WERI-Rb-1 (cell line): Measurements from ENCODE around the gene MST1.
A peak's percentile ranks its signal among the peaks of the same experiment; 100 is the strongest.

ENCODE experiments used
- DNase-seq: peaks from one replicate; pipeline ENCODE4 v3.0.0-alpha.2; 2020
- H3K27ac ChIP-seq: fragments of 250-450 bp; sonication (Bioruptor Pico); 2 replicates; pipeline ENCODE4 v1.5.1; 2020; ENCODE audit warnings: mild to moderate bottlenecking, moderate library complexity
- H3K27me3 ChIP-seq: fragments of 250-450 bp; sonication (Bioruptor Pico); 2 replicates; pipeline ENCODE4 v1.5.1; 2021; ENCODE audit warnings: mild to moderate bottlenecking, low read depth, moderate library complexity; ENCODE audit not compliant: insufficient read depth, severe bottlenecking
- H3K36me3 ChIP-seq: fragments of 250-450 bp; sonication (Bioruptor Pico); 2 replicates; pipeline ENCODE4 v1.5.1; 2020; ENCODE audit warnings: mild to moderate bottlenecking, moderate library complexity
- H3K4me3 ChIP-seq: 2 replicates; pipeline ENCODE4 v1.5.1; 2011; ENCODE audit warnings: low read depth, mild to moderate bottlenecking, control low read depth, low read length
- H3K9me3 ChIP-seq: fragments of 250-450 bp; sonication (Bioruptor Pico); 2 replicates; pipeline ENCODE4 v1.5.1; 2021; ENCODE audit warnings: mild to moderate bottlenecking, moderate library complexity; ENCODE audit not compliant: severe bottlenecking
- CTCF ChIP-seq: IDR thresholded peaks from 2 replicates; pipeline ENCODE4 v1.5.1; 2011; ENCODE audit warnings: low read depth, mild to moderate bottlenecking, control low read depth, inconsistent platforms, low read length

Gene MST1

DNA sequence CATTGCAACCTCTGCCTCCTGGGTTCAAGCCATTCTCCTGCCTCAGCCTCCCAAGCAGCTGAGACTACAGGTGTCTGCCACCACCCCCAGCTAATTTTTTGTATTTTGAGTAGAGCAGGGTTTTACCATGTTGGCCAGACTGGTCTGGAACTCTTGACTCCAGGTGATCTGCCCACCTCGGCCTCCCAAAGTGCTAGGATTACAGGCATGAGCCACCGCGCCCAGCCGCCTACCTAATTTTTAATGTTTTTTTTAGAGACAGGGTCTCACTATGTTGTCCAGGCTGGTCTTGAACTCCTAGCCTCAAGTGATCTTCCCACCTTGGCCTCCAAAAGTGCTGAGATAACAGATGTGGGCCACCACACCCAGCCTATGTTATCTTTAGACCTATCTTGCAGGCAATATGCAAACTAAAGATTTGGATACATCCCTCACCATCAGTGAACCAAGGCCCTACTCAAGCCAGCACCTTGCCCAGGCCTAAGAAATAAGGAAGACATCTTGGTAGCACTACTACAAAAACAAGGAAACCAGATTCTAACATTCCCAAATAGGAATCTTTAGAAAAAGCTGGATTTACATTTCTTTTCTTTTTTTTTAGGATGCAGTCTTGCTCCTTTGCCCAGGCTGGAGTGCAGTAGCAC, 40.8 kb upstream of the MST1 start:
- H3K36me3 ChIP-seq, result peaks cover 72% of the 10 kb centered on the region
- no peak overlapping the region for H3K4me3 ChIP-seq
- no peaks in the 10 kb centered on the region for H3K27me3 ChIP-seq
- no peak overlapping the region for H3K27ac ChIP-seq
- H3K9me3 ChIP-seq, result no peaks in the 10 kb centered on the region
- TF ChIP-seq CTCF, result no peak
- DNase-seq, result no peak

GRCh38 chr3:49727924-49728361, 38.7 kb upstream of the MST1 start:
- H3K4me3 ChIP-seq, result no peak overlapping the region
- no peaks in the 10 kb centered on the region for H3K9me3 ChIP-seq
- H3K27ac ChIP-seq, result no peak overlapping the region
- no peaks in the 10 kb centered on the region for H3K27me3 ChIP-seq
- no peak for DNase-seq
- TF ChIP-seq CTCF, result no peak
- peaks cover 57% of the 10 kb centered on the region for H3K36me3 ChIP-seq

DNA sequence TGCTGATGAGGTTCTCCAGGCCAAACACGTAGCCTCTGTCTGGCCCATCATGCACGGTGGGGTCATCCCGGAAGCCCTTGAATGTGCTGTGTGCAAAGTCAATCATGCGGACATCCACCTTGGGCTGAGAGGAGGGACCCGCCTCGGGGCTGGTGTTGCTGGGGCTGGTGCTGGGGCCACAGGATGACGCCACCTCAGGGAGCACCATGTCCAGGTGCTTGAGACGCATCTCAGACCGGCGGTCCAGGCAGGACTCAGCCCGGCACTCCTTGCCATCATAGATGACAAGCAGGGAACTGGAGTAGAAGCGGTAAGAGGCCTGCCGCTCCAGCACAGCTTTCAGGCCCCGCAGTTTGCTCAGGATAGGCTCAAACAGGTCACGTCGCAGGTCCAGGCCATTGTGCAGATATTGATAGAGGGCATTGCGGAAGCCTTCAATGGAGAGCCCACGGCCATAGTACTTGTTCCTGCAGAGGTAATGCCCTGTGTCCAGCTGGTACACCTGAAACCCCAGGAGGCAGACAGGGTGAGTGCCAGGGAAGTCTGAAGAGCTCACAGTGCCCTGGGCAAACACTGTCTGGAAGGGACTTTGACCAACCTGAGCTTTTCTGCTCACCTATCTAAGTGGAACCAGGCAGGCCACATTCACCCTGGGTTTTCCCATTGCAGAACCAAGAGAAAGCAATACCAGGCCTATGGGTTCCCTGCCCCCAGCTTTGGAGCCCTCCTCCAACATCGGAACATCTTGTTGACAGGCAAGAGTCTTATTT, 38.1 kb upstream of the MST1 start:
- Histone ChIP-seq H3K27ac (no peak overlapping the region), H3K36me3 (peaks cover 57% of the 10 kb centered on the region), H3K27me3 (no peaks in the 10 kb centered on the region), H3K9me3 (no peaks in the 10 kb centered on the region), H3K4me3 (no peak overlapping the region)
- TF ChIP-seq CTCF, result no peak
- DNase-seq, result no peak

GRCh38 chr3:49725906-49726681, 36.8 kb upstream of the MST1 start:
- TF ChIP-seq CTCF, result no peak
- Histone ChIP-seq H3K9me3 (no peaks in the 10 kb centered on the region), H3K27me3 (no peaks in the 10 kb centered on the region), H3K4me3 (no peak overlapping the region), H3K36me3 (peaks cover 59% of the 10 kb centered on the region), H3K27ac (no peak overlapping the region)
- no peak for DNase-seq

GRCh38 chr3:49724586-49724985, 35.3 kb upstream of the MST1 start:
- TF ChIP-seq CTCF, result no peak
- no peaks in the 10 kb centered on the region for H3K9me3 ChIP-seq
- peaks cover 59% of the 10 kb centered on the region for H3K36me3 ChIP-seq
- no peaks in the 10 kb centered on the region for H3K27me3 ChIP-seq
- H3K27ac ChIP-seq, result peak overlapping the region; percentile 86
- DNase-seq, result no peak
- H3K4me3 ChIP-seq, result peak overlapping the region; percentile 88
